ENCODE results near the gene RSPO4. TPM values are rescaled to one million over a fixed set of nuclear protein-coding genes. Genes with fewer than 3 reads are reported as not detected.

RSPO4 gene
- total and polyA plus RNA-seq, 2 of the 13 experiments (the other 11 are each of a cell fraction or from before 2014, with no cell fraction given) = not detected

- no peak for TF ChIP-seq PRDM10 (CRISPR knock-in tag; IDR thresholded peaks at IDR 0.05; ENCODE audit: low read depth)
- TF ChIP-seq ZNF44 (CRISPR knock-in tag; IDR thresholded peaks at IDR 0.05) = no peak
- TF ChIP-seq STAG1 (CRISPR knock-in tag; IDR thresholded peaks at IDR 0.05) = peak; percentile 41
- TF ChIP-seq FOXO1 (CRISPR knock-in tag; IDR thresholded peaks at IDR 0.05) = no peak
- TF ChIP-seq KDM1A (CRISPR knock-in tag; IDR thresholded peaks at IDR 0.05) = no peak
- TF ChIP-seq JUND (CRISPR knock-in tag; IDR thresholded peaks at IDR 0.05) = no peak
- no peak for TF ChIP-seq CENPX (CRISPR knock-in tag; IDR thresholded peaks at IDR 0.05)
- TF ChIP-seq LRRFIP1 (CRISPR knock-in tag; conservative IDR thresholded peaks at IDR 0.05) = no peak
- no peak for TF ChIP-seq MXI1 (IDR thresholded peaks at IDR 0.05; ENCODE audit: borderline replicate concordance, low read depth, low read length)
- no peak for TF ChIP-seq GABPA (IDR thresholded peaks at IDR 0.05; ENCODE audit: low read depth, low read length)
- peak; percentile 76 for TF ChIP-seq GABPA (CRISPR knock-in tag; IDR thresholded peaks at IDR 0.05; ENCODE audit: low read depth)
- no peak for TF ChIP-seq ATF2 (CRISPR knock-in tag; IDR thresholded peaks at IDR 0.05)
- no peak for TF ChIP-seq TEAD2 (CRISPR knock-in tag; IDR thresholded peaks at IDR 0.05)
- peak; percentile 81; the same call in 1 of the 2 replicates for TF ChIP-seq CEBPB (IDR thresholded peaks at IDR 0.05; ENCODE audit: borderline replicate concordance, low read depth, low read length)
Measured at GRCh38 chr20:973785-974194, 28.3 kb downstream of the RSPO4 start (continued).
